Measurements from ENCODE around the gene KIF5A.
"Not testable (repeated sequence)": the region's sequence is repeated elsewhere in the genome, so short reads cannot be mapped to it uniquely, and the experiment has no call there.

KIF5A gene

DNA sequence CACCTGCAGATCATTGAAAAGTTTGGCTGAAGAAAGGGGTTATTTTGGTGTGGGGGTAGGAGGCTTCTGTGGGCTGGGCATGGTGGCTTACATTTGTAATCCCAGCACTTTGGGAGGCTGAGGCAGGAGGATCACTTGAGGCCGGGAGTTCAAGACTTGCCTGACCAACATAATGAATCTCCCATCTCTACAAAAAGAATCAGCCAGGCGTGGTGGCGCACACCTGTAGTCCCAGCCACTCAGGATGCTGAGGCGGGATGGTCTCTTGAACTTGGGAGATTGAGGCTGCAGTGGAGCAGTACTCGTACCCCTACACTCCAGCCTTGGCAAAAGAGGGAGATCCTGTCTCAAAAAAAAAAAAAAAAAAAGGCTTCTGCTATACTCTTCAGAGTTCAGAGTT, 36.6 kb upstream of the KIF5A start:
- H3K4me3 ChIP-seq (ENCODE audit: low read depth, low read length) = no peak overlapping the region
- TF ChIP-seq CTCF (IDR thresholded peaks at IDR 0.05; ENCODE audit: low read depth, low read length) = no peak

DNA sequence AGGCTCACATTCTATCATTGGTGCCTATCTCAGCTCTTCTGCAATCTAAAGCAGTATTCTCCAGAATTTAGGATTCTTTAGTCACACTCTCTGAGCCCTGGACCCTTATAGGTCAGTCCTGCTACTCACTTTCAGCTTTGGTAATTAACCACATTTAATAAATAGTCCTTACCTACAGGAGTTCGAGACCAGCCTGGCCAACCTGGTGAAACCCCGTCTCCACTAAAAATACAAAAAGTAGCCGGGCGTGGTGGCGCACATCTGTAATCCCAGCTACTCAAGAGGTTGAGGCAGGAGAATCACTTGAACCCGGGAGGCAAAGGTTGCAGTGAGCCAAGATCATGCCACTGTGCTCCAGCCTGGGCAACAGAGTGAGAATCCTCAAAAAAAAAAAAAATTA, 36.2 kb upstream of the KIF5A start:
- not testable (repeated sequence) for H3K4me3 ChIP-seq (ENCODE audit: low read depth, low read length)

GRCh38 chr12:57514246-57514645, 35.6 kb upstream of the KIF5A start:
- H3K4me3 ChIP-seq (ENCODE audit: low read depth, low read length) = not testable (repeated sequence)

GRCh38 chr12:57514720-57515407, 35.0 kb upstream of the KIF5A start:
- no peak overlapping the region for H3K4me3 ChIP-seq (ENCODE audit: low read depth, low read length)
- no peak for TF ChIP-seq CTCF (IDR thresholded peaks at IDR 0.05; ENCODE audit: low read depth, low read length)

- no peak overlapping the region for H3K4me3 ChIP-seq (ENCODE audit: low read depth, low read length)
- TF ChIP-seq CTCF (IDR thresholded peaks at IDR 0.05; ENCODE audit: low read depth, low read length) = no peak
These were observed 34.4 kb upstream of the KIF5A start for GRCh38 chr12:57515408-57515933.

GRCh38 chr12:57515934-57516541, 33.8 kb upstream of the KIF5A start:
- H3K4me3 ChIP-seq (ENCODE audit: low read depth, low read length) = no peak overlapping the region
- TF ChIP-seq CTCF (IDR thresholded peaks at IDR 0.05; ENCODE audit: low read depth, low read length) = no peak

GRCh38 chr12:57516617-57517153, 33.2 kb upstream of the KIF5A start:
- no peak overlapping the region for H3K4me3 ChIP-seq (ENCODE audit: low read depth, low read length)
- no peak for TF ChIP-seq CTCF (IDR thresholded peaks at IDR 0.05; ENCODE audit: low read depth, low read length)

DNA sequence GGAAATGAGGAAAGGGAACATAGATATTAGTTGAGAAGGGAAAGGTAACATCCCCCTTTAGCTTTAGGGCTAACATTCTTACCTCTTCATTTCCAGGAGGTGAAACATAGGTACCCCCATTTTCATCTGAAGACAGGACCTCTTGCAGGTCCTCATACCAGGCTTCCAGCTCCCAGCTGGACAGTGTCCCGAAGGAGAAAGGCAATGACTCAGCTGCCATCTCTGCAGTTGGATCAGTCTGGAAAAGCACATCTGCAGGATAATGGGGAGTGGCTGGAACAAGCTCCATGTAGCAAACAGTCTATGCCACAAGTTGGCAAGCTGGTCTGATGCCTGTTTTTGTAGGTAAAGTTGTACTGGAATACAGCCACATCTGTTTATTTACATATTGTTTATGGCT, 32.7 kb upstream of the KIF5A start:
- no peak for TF ChIP-seq CTCF (IDR thresholded peaks at IDR 0.05; ENCODE audit: low read depth, low read length)
- H3K4me3 ChIP-seq (ENCODE audit: low read depth, low read length) = no peak overlapping the region

GRCh38 chr12:57517718-57518117, 32.1 kb upstream of the KIF5A start:
- peak overlapping the region; percentile 99 for H3K4me3 ChIP-seq (ENCODE audit: low read depth, low read length)
